ENCODE results near the gene C17orf58. TPM values are rescaled to one million over a fixed set of nuclear protein-coding genes. Genes with fewer than 3 reads are reported as not detected.
"Not testable (repeated sequence)": the region's sequence is repeated elsewhere in the genome, so short reads cannot be mapped to it uniquely, and the experiment has no call there.

Gene C17orf58
- 48.4 and 50.4 TPM in 2 replicates for polyA plus RNA-seq (2014; cell fraction: cytosol; rRNA removed)
- 20.6 and 25.1 TPM in 2 replicates for polyA plus RNA-seq (2014; cell fraction: nucleus; rRNA removed)

GRCh38 chr17:67996301-67997171 lies at the start of gene C17orf58:
TSS of gene C17orf58 (minus strand) at chr17:67996469. CDS start at chr17:67996198, 271 bp downstream.
- DNase-seq (ENCODE audit: low spot score) = not testable (repeated sequence)

GRCh38 chr17:68036304-68037147 lies 40.3 kb upstream of the C17orf58 start:
- no peak for DNase-seq (ENCODE audit: low spot score)

- peak; percentile 99 for DNase-seq (ENCODE audit: low spot score)
These were observed 39.4 kb upstream of the C17orf58 start, which contains the start of gene KPNA2 for GRCh38 chr17:68035523-68036303. TSS of gene KPNA2 (plus strand) at chr17:68035735. CDS start at chr17:68037133, 1,398 bp downstream.

- no peak for DNase-seq (ENCODE audit: low spot score)
These were observed 38.9 kb upstream of the C17orf58 start for GRCh38 chr17:68035131-68035522.

GRCh38 chr17:68034452-68034776 lies 38.1 kb upstream of the C17orf58 start:
- no peak for DNase-seq (ENCODE audit: low spot score)

- peak; percentile 80 for DNase-seq (ENCODE audit: low spot score)
These were observed 37.6 kb upstream of the C17orf58 start for GRCh38 chr17:68033636-68034451.

- no peak for DNase-seq (ENCODE audit: low spot score)
These were observed 33.4 kb upstream of the C17orf58 start for GRCh38 chr17:68029512-68030215.

- not testable (repeated sequence) for DNase-seq (ENCODE audit: low spot score)
These were observed 26.3 kb upstream of the C17orf58 start for GRCh38 chr17:68022547-68022946.

- DNase-seq (ENCODE audit: low spot score) = no peak
These were observed 25.7 kb upstream of the C17orf58 start for GRCh38 chr17:68021963-68022362.

GRCh38 chr17:68020791-68021190 lies 24.5 kb upstream of the C17orf58 start:
- DNase-seq (ENCODE audit: low spot score) = not testable (repeated sequence)

- no peak for DNase-seq (ENCODE audit: low spot score)
These were observed 24.1 kb upstream of the C17orf58 start for GRCh38 chr17:68020409-68020756.

- peak; percentile 98 for DNase-seq (ENCODE audit: low spot score)
These were observed 23.6 kb upstream of the C17orf58 start for GRCh38 chr17:68019675-68020408.

GRCh38 chr17:68019336-68019674 lies 23.0 kb upstream of the C17orf58 start:
- DNase-seq (ENCODE audit: low spot score) = no peak

- not testable (repeated sequence) for DNase-seq (ENCODE audit: low spot score)
These were observed 22.2 kb upstream of the C17orf58 start for GRCh38 chr17:68018493-68018892.

- no peak for DNase-seq (ENCODE audit: low spot score)
These were observed 20.6 kb upstream of the C17orf58 start for GRCh38 chr17:68016838-68017237.

- no peak for DNase-seq (ENCODE audit: low spot score)
These were observed 18.9 kb upstream of the C17orf58 start for GRCh38 chr17:68015081-68015723.

GRCh38 chr17:68013385-68013784 lies 17.1 kb upstream of the C17orf58 start:
- DNase-seq (ENCODE audit: low spot score) = no peak

GRCh38 chr17:68011199-68011665 lies 15.0 kb upstream of the C17orf58 start:
- DNase-seq (ENCODE audit: low spot score) = no peak

- DNase-seq (ENCODE audit: low spot score) = no peak
These were observed 10.5 kb upstream of the C17orf58 start for GRCh38 chr17:68006797-68007196.
